ENCODE data around the gene NOP56.
A peak's percentile ranks its signal among the peaks of the same experiment; 100 is the strongest.

The NOP56 gene

DNA sequence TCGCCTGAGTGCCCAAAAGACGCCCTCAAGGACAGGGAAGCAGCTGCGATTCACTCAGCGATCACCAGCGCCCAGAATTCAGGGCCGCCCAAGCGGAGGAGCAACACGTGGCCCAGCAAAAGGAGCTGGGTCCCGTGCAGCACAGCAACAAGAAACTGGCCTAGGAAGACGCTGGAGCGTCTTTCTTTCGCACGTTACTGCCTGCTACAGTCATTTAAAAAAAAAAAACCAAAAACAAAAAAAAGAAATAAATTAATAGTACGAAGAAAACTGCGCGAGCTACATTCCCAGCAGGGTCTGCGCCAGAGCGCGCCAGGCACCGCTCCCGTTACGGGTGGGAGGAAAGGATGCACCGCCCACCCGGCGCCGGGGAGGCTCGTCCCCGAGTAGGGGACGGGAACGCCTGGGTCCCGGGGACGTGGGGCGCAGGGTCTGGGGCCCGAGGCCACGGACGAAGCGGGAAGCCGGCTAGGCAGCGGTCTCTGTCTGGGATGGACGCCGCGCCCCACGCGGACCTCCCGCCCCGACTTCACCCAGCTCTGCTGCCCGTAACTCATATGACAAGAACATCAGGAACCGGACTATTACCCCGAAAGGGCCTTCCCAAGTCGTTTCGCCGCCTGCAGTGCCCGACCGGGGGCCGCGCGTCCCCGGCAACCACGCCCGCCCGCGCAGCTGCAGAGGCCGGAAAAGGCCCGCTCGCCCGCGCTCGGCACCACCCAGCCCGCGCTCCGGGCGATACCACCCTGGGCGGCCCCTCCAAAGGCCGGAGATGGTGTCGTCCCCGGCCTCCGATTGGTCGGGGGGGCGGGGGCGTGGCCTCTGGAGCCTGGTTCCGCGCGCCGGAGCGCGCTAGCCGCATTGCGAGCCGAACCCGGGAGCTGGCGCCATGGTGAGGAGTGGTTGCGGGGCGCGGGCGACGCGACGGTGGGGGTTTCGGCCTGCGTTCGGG, at the start of gene NOP56:
TSS of gene NOP56 (plus strand) at position 861 of the 952 bp plus-strand sequence. CDS start at position 890, 29 bp downstream.
- DNase-seq = peak; percentile 70

DNA sequence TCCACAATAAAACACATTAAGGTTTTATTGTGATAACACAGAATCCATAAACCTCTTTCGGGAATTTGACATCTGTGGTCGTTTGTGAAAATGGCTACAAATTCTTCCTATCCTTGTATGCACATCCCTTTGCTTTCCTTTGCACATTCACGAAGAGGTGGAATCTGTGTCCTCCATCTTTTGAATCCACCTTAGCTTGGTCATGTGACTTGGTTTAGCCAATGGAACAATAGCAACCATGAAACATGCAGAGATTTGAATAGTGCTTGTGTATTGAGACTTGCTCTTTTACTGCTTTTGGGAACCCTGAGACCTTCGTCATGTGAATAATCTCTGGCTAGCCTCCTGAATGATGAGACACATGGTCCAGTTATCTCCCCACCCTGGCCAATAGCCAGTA, 49.7 kb upstream of the NOP56 start:
- DNase-seq = no peak

GRCh38 chr20:2603816-2604505, 48.5 kb upstream of the NOP56 start:
- no peak for DNase-seq

DNA sequence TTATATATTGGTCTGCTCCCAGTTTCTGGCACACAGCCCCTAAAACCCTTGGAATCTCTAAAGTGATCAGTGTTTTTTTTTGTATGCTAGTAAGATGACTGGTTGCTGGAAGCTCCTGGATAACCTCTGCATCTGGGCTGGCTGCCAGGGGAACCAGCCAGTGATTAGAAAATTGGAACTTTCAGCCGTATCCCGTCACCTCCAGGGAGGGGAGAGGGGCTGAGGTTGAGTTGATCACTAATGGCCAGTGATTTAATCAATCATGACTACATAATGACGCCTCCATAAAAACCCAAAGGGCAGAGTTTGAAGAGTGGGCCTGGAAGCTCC, 48.0 kb upstream of the NOP56 start:
- no peak for DNase-seq

DNA sequence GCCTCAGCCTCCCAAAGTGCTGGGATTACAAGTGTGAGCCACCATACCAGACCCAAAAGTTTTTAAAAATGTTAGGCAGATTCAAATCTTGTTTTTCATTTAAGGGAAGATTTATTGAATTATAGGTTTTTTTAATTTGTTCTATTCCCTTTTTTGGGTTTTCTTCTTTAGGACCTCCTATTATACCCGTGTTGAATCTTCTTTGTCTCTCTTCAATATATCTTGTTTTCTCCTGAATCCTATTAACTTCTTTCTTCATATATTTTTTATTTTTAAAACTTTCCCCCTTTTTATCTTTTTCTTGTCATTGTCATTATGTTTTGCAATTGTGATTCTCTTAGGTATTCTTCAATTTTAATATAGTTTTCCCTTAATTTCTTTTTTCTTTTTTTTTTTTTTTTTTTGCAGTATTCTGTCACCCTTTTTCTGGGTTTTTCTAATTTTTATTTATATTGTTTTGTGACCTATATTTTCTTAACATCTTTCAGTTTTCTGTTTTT, 45.9 kb upstream of the NOP56 start:
- DNase-seq = no peak

DNA sequence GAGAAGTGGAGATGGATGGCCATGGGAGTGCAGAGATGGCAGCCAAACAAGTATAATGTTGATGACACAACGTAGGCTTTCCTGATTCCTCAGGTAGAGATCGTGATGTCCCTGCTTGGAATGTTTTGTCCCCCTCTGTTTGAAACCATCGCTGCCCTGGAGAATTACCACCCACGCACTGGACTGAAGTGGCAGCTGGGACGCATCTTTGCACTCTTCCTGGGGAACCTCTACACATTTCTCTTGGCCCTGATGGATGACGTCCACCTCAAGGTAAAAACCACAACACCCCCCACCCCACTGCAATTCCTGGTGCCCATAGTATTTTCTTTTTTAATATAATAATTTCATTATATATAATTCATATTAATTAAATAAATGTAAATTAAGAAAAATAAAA, 42.1 kb upstream of the NOP56 start:
- no peak for DNase-seq

DNA sequence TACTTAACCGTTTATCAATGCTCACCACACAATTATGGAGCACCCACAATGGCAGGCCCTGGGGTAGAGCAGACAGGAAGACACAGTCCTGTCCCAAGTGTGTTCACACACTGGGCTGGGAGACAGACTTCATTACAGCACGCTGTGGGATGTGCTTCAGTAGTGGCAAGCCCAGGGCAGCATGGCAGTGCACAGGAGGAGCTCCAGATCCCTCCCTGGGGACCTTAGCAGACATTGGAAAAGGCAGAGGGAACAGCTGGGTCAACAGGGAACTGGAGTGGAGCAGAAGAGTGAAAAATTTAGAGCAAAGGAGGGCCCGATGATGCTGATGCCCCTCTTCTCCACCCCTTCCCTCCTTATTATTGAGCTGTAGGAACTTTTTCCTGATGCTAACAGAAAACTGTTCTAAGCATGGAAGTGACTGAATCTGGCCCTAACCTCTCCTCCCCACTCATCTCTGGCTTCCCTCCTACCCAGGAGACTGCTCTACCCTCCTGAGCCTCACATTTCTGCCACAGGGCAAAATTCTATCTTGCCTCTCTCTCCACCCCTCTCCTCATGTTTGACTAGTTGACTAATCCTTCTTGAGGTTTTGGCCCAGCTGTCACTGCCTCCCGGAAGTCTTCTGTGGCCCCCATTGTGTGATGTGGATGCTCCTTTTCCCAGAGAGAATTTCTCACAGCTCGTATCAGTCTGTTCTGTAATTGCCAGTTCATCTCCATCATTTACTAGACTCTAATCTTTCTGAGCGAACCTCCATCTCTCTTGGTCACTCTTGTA, 41.3 kb upstream of the NOP56 start:
- no peak for DNase-seq

GRCh38 chr20:2612073-2612472, 40.4 kb upstream of the NOP56 start:
- no peak for DNase-seq

DNA sequence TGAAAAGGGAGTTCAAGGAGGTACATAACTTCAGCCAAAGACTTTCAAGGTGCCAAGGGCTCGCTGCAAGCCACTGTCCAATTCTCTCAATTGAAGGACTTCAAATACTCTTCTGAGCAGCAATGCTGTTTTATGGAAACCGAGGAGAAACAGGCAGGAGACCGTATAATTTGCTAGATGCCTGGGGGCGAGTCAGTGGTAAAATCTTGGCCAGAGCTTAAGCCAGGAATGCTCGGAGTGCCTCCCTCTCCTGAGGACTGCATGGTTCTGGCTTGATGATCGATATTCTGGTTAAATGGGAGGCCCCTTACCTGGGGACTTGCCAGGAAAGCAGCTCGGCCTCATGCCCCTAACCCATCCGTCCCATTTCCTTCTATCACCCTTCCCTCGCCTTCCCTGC, 35.8 kb upstream of the NOP56 start:
- no peak for DNase-seq

- DNase-seq = no peak
These were observed 35.2 kb upstream of the NOP56 start for GRCh38 chr20:2617099-2617714.

- no peak for DNase-seq
These were observed 33.6 kb upstream of the NOP56 start for GRCh38 chr20:2618815-2619214.

DNA sequence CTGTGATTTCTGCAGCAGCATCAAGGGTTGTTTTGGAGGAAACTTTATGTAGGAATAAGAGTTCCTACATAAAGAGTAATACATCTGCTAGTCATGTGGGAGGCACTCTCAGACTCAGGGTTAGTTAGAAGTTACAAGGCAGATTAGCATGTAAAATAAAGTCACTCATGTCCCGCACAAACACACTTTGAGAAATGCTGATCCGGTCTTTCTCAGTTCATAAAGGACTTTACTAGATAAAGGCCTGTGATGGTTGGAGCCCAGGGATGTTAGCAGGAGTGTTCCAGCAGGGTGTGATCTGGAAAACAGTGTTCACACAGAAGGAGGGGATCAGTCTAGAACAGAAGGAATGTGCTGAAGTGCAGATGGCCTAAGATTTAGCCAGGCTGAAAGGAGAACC, 33.1 kb upstream of the NOP56 start:
- DNase-seq = no peak

GRCh38 chr20:2619961-2620595, 32.4 kb upstream of the NOP56 start:
- DNase-seq = no peak

DNA sequence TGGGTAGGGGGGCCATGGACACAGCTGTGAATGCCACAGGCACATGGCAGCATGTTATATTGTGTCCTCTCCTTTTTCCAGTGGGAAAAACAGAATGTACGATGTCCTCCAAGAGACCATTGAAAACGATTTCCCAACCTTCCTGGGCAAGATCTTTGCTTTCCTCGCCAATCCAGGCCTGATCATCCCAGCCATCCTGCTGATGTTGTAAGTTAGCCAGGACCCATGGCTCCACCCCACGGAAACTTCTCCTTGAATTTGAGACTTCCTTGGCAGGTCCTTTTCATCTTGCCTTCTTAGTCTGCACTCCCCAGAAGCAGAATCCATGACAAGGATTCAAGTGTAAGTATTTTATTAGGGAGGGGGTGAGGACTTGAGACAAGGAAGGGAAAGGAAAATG, 28.2 kb upstream of the NOP56 start:
- DNase-seq = no peak

GRCh38 chr20:2625062-2625461, 27.4 kb upstream of the NOP56 start:
- no peak for DNase-seq

GRCh38 chr20:2626853-2627541, 25.4 kb upstream of the NOP56 start:
- no peak for DNase-seq

- no peak for DNase-seq
These were observed 21.2 kb upstream of the NOP56 start for GRCh38 chr20:2631228-2631627.

GRCh38 chr20:2633381-2633780, 19.1 kb upstream of the NOP56 start:
- DNase-seq = no peak

DNA sequence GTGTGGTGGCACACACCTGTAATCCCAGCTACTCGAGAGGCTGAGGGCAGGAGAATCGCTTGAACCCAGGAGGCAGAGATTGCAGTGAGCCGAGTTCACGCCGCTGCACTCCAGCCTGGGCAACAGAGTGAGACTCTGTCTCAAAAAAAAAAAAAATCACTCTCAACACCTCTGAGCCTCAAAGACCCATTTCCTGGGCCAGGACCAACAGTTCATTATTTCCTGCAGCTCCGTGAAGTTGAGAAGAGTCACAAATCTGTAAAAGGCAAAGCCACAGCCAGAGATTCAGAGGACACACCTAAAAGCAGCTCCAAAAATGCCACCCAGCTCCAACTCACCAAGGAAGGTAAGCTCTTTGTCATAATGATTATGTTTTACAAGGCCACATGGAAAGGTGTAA, 15.2 kb upstream of the NOP56 start:
- no peak for DNase-seq

DNA sequence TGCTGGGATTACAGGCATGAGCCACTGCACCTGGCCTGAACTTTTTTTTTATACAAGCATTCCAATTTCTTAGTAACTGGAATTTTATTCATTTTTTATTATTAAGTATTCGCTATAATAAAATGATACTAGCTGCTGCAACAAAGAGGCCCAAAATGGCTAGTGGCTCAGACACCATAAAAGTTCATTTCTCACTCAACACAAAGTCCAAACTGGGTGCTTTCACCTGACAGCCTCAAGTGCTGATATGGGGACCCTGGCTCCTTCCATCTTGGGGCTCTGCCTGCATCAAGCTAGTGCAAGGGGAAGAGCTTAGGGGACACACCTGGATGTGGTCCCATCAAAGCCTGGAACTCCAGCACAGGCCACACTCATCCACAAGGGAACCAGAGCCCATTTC, 12.2 kb upstream of the NOP56 start:
- DNase-seq = no peak

GRCh38 chr20:2640899-2641298, 11.5 kb upstream of the NOP56 start:
- DNase-seq = no peak

GRCh38 chr20:2643708-2644107, 8.7 kb upstream of the NOP56 start:
- DNase-seq = no peak
